Hepatocyte (in vitro differentiated cells): ENCODE results near the gene FAM118A.

ENCODE experiments used
- CTCF ChIP-seq: fragments of 200-600 bp; sonication (generic); IDR thresholded peaks from 2 replicates; pipeline ENCODE4 v1.5.1; 2016; ENCODE audit warnings: antibody characterized with exemption, mild to moderate bottlenecking; ENCODE audit not compliant: poor library complexity
- EZH2phosphoT487 ChIP-seq: fragments of 200-600 bp; sonication (generic); IDR thresholded peaks from one replicate; pipeline ENCODE4 v1.6.1; 2018; ENCODE audit warnings: antibody characterized with exemption, mild to moderate bottlenecking, low read depth, moderate library complexity; ENCODE audit not compliant: unreplicated experiment, severe bottlenecking

GRCh38 chr22:45262931-45263462 lies 46.7 kb upstream of the FAM118A start:
- no peak for TF ChIP-seq CTCF
- TF ChIP-seq EZH2phosphoT487, result no peak
